Progenitor cell of endocrine pancreas (in vitro differentiated cells): ENCODE data around the gene PICK1. TPM values are rescaled to one million over a fixed set of nuclear protein-coding genes. Genes with fewer than 3 reads are reported as not detected.
A peak's percentile ranks its signal among the peaks of the same experiment; 100 is the strongest.

ENCODE experiments used
- DNase-seq: peaks from one replicate; pipeline ENCODE4 v3.0.0; 2021; ENCODE audit warnings: low spot score; ENCODE audit not compliant: unreplicated experiment
- H3K27ac Mint-ChIP-seq: 2 replicates; pipeline ENCODE4 v1.8.0; 2021; ENCODE audit warnings: mild to moderate bottlenecking, moderate library complexity, mixed read lengths
- H3K27me3 Mint-ChIP-seq: 2 replicates; pipeline ENCODE4 v1.8.0; 2021; ENCODE audit warnings: mixed read lengths
- H3K36me3 Mint-ChIP-seq: 2 replicates; pipeline ENCODE4 v1.8.0; 2022; ENCODE audit warnings: mixed read lengths; ENCODE audit not compliant: insufficient read depth
- H3K4me1 Mint-ChIP-seq: 2 replicates; pipeline ENCODE4 v1.8.0; 2021; ENCODE audit warnings: low read depth, mixed read lengths
- H3K4me3 Mint-ChIP-seq: 2 replicates; pipeline ENCODE4 v1.8.0; 2021; ENCODE audit warnings: low read depth, mild to moderate bottlenecking, moderate library complexity, mixed read lengths
- H3K9me3 Mint-ChIP-seq: 2 replicates; pipeline ENCODE4 v1.8.0; 2021; ENCODE audit warnings: low read depth, mixed read lengths
- total RNA-seq: library from RNA; stranded (reverse); gene quantifications from 2 replicates; pipeline ENCODE4 v1.2.1, GENCODE V29; 2021
- TF ChIP-seq, protein P1 (sequence below): fragments of 200-600 bp; sonication (generic); IDR thresholded peaks from one replicate; pipeline ENCODE4 v1.5.0; 2021; ENCODE audit warnings: antibody characterized with exemption, mild to moderate bottlenecking; ENCODE audit not compliant: unreplicated experiment

Gene PICK1
- total RNA-seq, 1 donor from 2014 or later = 67.3 TPM

GRCh38 chr22:38069372-38070249, 12.4 kb downstream of the PICK1 start:
- DNase-seq = no peak
- TF ChIP-seq, protein P1, sequence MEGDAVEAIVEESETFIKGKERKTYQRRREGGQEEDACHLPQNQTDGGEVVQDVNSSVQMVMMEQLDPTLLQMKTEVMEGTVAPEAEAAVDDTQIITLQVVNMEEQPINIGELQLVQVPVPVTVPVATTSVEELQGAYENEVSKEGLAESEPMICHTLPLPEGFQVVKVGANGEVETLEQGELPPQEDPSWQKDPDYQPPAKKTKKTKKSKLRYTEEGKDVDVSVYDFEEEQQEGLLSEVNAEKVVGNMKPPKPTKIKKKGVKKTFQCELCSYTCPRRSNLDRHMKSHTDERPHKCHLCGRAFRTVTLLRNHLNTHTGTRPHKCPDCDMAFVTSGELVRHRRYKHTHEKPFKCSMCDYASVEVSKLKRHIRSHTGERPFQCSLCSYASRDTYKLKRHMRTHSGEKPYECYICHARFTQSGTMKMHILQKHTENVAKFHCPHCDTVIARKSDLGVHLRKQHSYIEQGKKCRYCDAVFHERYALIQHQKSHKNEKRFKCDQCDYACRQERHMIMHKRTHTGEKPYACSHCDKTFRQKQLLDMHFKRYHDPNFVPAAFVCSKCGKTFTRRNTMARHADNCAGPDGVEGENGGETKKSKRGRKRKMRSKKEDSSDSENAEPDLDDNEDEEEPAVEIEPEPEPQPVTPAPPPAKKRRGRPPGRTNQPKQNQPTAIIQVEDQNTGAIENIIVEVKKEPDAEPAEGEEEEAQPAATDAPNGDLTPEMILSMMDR = peak; percentile 46
- peaks cover 16% of the 10 kb centered on the region for H3K36me3 Mint-ChIP-seq
- H3K4me3 Mint-ChIP-seq = no peak overlapping the region
- no peaks in the 10 kb centered on the region for H3K9me3 Mint-ChIP-seq
- no peaks in the 10 kb centered on the region for H3K27me3 Mint-ChIP-seq
- H3K4me1 Mint-ChIP-seq = no peaks in the 10 kb centered on the region
- peak overlapping the region; percentile 59 for H3K27ac Mint-ChIP-seq

DNA sequence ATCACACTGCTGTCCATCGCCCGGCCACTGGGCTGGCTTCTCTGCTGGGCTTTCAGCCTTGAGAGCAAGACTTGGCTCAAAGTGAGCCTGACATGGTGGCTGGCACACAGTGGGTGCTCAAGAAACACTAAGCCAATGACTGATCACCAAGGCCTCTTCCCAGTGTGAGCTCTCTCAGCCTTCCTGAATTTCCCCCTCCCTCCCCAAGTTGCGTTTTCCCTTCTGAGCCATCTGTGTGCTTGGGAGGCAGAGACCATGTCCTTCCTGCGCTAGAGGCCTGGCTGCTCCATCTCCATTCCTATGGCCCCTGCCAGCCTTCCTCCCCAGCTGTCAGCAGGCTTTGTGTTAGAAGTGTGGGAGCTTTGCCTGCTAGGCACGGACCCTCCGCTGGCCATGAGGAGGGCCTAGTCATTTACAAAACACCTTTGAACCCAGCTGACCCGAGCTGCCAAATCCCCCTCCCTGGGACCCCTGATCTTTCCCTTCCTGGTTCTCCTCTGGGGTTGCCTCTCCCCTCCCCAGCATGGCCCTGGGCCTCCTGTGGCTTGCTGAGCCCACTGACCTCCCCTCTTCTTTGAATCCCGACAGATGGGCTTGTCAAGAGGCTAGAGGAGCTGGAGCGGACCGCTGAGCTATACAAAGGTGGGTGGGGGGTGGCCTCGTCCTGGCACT, 13.2 kb downstream of the PICK1 start:
- H3K27ac Mint-ChIP-seq = peak overlapping the region; percentile 59
- H3K36me3 Mint-ChIP-seq = peaks cover 14% of the 10 kb centered on the region
- DNase-seq = no peak

DNA sequence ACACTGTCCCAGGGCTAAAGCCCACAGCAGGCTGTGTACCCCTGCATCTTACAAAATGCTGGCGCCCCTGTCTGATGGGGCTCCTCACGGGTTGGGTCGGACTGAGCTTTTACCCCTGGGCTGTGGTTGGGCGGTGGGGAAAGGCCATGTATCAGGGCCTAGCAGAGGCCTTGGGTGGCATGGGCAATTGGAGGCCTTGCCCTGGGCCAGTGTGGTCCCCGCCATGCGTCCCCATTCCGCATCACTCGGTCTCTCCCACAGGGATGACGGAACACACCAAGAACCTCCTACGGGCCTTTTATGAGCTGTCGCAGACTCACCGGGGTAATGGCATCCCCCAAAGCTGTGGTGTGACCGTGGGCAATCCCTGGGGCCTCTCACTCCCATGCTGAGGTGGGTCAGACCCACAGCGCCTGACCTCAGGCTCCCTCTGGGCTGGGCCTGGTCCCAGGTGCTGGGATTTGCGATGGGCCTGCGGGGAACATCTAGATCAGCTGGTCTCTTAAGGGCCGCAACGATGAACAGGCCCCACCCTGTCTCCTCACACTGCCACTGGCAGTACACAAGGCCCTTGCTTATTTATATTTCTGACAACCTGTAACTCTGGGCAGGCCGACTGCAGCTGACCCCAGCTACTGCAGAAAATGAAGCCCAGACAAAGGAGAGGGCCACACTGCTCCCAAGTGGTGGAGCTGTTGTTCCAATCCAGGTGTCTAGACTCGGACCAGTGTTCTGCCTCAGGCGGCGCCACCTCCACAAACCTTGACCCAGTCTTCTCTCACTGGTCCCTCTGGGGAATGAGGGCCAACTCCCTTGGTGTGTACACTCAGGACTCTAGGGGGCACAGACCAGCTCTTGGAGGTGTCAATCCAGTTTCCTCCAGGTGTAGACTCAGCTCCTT, 14.5 kb downstream of the PICK1 start:
- Mint-ChIP-seq H3K4me3 (no peak overlapping the region), H3K9me3 (no peaks in the 10 kb centered on the region), H3K27ac (no peak overlapping the region), H3K27me3 (no peaks in the 10 kb centered on the region), H3K36me3 (peaks cover 11% of the 10 kb centered on the region), H3K4me1 (no peaks in the 10 kb centered on the region)
- TF ChIP-seq, protein P1 = no peak
- no peak for DNase-seq

More for the DNA sequence above, 13.2 kb downstream of the PICK1 start:
- H3K4me3 Mint-ChIP-seq = no peak overlapping the region
- TF ChIP-seq, protein P1 = no peak
- H3K4me1 Mint-ChIP-seq = no peaks in the 10 kb centered on the region
- H3K9me3 Mint-ChIP-seq = no peaks in the 10 kb centered on the region
- no peaks in the 10 kb centered on the region for H3K27me3 Mint-ChIP-seq

GRCh38 chr22:38072322-38073149, 15.3 kb downstream of the PICK1 start:
- TF ChIP-seq, protein P1 = no peak
- Mint-ChIP-seq H3K27ac (no peak overlapping the region), H3K27me3 (no peaks in the 10 kb centered on the region), H3K9me3 (no peaks in the 10 kb centered on the region), H3K4me1 (no peaks in the 10 kb centered on the region), H3K36me3 (peaks cover 9% of the 10 kb centered on the region), H3K4me3 (no peak overlapping the region)
- DNase-seq = no peak
